ENCODE results near the gene GLCCI1. TPM values are rescaled to one million over a fixed set of nuclear protein-coding genes. Genes with fewer than 3 reads are reported as not detected.

Gene GLCCI1
- total and polyA plus RNA-seq, 2 donors (not counting 3 experiments of a cell fraction or from before 2014, with no cell fraction given), result 2.3 to 5.6 TPM

GRCh38 chr7:8117195-8117594 lies 148.6 kb downstream of the GLCCI1 start:
- Histone ChIP-seq H3K9me1 (replicated peaks; ENCODE audit: control insufficient read depth, extremely low read depth, insufficient read depth, low read length) (no peaks in the 10 kb centered on the region), H3K4me2 (ENCODE audit: insufficient read depth, low read length) (no peak overlapping the region), H3K9me3 (replicated peaks; ENCODE audit: control insufficient read depth, insufficient read depth, low read length) (no peaks in the 10 kb centered on the region), H3K36me3 (ENCODE audit: control insufficient read depth in 2 of 2, extremely low read depth in 1 of 2, insufficient read depth in 2 of 2, low read length in 2 of 2) (peaks cover 0 to 12% of the 10 kb centered on the region in 2 experiments), H3K27me3 (ENCODE audit: control insufficient read depth in 2 of 2, insufficient read depth in 2 of 2, low read length in 2 of 2) (no peaks in the 10 kb centered on the region), H2AFZ (ENCODE audit: low read depth, low read length) (no peak overlapping the region), H3K4me3 (replicated peaks in 1 of 3; ENCODE audit: insufficient read depth in 1 of 3, low read depth in 1 of 3, low read length in 3 of 3) (no peak overlapping the region), H3K9ac (replicated peaks; ENCODE audit: extremely low read depth, insufficient read depth, low read length) (no peak overlapping the region), H3K27ac (ENCODE audit: insufficient read depth, low read depth, low read length) (no peak overlapping the region), H3K79me2 (ENCODE audit: control insufficient read depth, insufficient read depth, low read length) (no peaks in the 10 kb centered on the region), H3K4me1 (ENCODE audit: control insufficient read depth, extremely low read depth, insufficient read depth, low read length) (no peaks in the 10 kb centered on the region), H4K20me1 (replicated peaks; ENCODE audit: control insufficient read depth, extremely low read depth, insufficient read depth, low read length) (no peaks in the 10 kb centered on the region)
- intact Hi-C loops (cut with micrococcal nuclease) (no loop called here), dilution Hi-C loops (cut with MboI; ENCODE audit: extremely low pct_ligation_motif_present, low sequenced_read_pairs) (no loop called here)
- DNase-seq (ENCODE audit: low read depth, low spot score), result no peak
- no TSS peak for BruUV-seq (replicated peaks)
- no peak for TF ChIP-seq EZH2 (IDR thresholded peaks at IDR 0.05; ENCODE audit: borderline replicate concordance, low read depth, low read length, severe bottlenecking)
- no peak for TF ChIP-seq GATA2 (IDR thresholded peaks at IDR 0.05; ENCODE audit: insufficient read depth, insufficient read length, low read depth, low read length)
- no peak for TF ChIP-seq JUN (IDR thresholded peaks at IDR 0.05; ENCODE audit: borderline replicate concordance, insufficient read depth, insufficient read length, low read depth)
- TF ChIP-seq MYC (IDR thresholded peaks at IDR 0.05; ENCODE audit: low read depth, low read length), result no peak
- TF ChIP-seq FOS (IDR thresholded peaks at IDR 0.05; ENCODE audit: borderline replicate concordance, insufficient read depth, low read length), result no peak
- no peak for TF ChIP-seq POLR2A (IDR thresholded peaks at IDR 0.05; ENCODE audit: low read depth, low read length)
- no peak for TF ChIP-seq POLR2AphosphoS5 (IDR thresholded peaks at IDR 0.05; ENCODE audit: insufficient read depth, low read depth, low read length)
- no peak for TF ChIP-seq MAX (IDR thresholded peaks at IDR 0.05; ENCODE audit: insufficient read depth, insufficient read length)
- no peak for TF ChIP-seq CTCF (IDR thresholded peaks at IDR 0.05; ENCODE audit: extremely low read depth in 1 of 2, insufficient read depth in 1 of 2, low read depth in 1 of 2, low read length in 2 of 2)
- ChIA-PET POLR2A (no interaction called here), CTCF (interaction anchor here (1.0 kb wide), 1 partner anchor 73 kb away, joined by 3 read pairs; no protein-coding TSS in a partner anchor)
- no peak for FAIRE-seq
